HG02798 (cell line): ENCODE results near the gene NT5M.
"Not testable (repeated sequence)": the region's sequence is repeated elsewhere in the genome, so short reads cannot be mapped to it uniquely, and the experiment has no call there.

ENCODE experiments used
- ATAC-seq: cut with Tn5 transposase; IDR thresholded peaks from one replicate; pipeline ENCODE4 v1.9.1; 2021; ENCODE audit warnings: mild to moderate bottlenecking; ENCODE audit not compliant: unreplicated experiment, poor library complexity

Gene NT5M

DNA sequence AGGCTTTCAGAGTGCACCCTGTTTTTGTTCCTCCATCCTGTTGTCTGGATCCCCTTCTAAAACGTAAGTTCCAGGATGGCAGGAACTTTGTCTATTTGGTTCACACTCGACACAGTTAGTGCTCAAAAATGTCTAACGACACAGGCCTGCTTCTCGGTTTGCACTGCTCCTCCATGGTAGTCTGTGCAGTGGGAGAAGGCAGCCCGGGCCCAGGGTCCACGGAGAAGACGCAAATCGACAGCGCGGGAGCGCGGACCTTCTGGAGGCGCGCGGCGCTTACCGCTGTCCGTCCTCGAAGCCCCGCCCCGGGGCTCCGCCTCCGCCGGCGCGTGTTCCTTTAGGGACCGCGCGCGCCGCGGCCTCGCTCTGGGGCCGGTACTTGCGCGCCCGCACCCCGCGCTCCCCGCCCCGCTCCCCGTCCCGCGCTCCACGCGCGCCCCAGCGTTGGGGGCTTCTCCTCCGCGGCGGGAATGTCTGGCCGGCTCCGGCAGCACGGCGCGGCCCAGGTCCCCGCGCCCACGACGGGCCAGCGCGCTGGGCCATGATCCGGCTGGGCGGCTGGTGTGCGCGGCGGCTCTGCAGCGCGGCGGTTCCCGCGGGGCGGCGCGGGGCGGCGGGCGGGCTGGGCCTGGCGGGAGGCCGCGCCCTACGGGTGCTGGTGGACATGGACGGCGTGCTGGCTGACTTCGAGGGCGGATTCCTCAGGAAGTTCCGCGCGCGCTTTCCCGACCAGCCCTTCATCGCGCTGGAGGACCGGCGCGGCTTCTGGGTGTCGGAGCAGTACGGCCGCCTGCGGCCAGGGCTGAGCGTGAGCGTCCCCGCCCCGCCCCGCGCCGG, at the start of gene NT5M:
Gene NT5M (plus strand): TSS at position 364 of the 837 bp plus-strand sequence. CDS start 178 bp downstream, at position 542.
- peak; percentile 66 for ATAC-seq

DNA sequence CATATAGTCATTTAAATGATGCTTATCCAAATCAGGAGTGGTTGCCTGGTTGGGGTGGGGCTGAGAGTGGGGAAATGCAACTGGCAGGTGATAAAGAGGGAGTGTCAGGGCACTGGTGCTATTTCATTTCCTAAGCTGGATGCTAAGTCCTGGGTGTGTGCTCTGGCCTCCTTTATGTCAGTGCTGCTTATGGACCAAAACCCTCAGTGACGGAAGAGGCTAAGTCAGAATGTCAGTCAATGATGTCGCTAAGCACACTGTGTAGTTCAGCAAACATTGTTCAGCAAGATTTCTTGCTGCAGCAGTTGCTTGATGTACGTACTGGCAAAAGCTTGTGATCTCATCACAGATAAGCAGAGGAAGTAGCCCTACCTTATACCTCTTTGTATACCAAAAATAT, 49.8 kb upstream of the NT5M start:
- ATAC-seq, result no peak

DNA sequence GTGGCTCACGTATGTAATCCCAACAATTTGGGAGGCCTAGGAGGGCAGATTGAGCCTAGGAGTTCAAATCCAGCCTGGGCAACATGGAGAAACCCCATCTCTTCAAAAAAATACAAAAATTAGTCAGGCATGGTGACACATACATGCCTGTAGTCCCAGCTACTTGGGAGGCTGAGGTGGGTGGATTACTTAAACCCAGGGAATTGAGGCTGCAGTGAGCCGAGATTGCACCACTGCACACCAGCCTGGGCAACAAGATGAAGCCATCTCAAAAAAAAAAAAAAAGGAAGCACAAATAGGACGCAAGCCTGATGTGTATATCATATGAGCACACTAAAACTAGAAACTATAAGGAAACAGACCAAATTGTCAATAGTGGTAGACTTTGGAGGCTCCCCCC, 49.1 kb upstream of the NT5M start:
- ATAC-seq, result no peak

DNA sequence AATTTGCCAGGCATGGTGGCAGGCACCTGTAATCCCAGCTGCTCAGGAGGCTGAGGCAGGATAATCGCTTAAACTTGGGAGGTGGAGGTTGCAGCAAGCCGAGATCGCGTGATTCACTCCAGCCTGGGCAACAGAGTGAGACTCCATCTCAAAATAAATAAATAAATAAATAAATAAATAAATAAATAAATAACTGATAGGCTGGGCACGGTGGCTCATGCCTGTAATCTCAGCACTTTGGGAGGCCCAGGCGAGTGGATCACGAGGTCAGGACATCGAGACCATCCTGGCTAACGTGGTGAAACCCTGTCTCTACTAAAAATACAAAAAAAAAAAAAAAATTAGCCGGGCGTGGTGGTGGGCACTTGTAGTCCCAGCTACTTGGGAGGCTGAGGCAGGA, 47.5 kb upstream of the NT5M start:
- not testable (repeated sequence) for ATAC-seq

DNA sequence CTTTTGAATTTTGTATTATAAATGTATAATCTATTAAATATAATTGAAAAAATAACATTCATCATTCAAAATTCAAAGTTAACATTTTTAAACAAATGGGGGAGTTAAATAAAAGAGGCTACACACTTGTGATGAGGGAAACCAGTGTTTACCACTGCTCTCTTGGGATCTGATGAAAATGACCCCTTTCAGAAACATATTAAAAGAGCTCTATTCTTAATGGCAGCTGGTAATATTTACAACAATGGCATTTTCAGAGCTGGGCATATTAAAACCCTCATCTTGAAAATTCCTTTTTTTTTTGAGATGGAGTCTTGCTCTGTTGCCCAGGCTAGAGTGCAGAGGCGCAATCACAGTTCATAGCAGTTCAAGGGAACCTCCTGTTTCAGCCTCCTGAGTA, 46.9 kb upstream of the NT5M start:
- no peak for ATAC-seq

DNA sequence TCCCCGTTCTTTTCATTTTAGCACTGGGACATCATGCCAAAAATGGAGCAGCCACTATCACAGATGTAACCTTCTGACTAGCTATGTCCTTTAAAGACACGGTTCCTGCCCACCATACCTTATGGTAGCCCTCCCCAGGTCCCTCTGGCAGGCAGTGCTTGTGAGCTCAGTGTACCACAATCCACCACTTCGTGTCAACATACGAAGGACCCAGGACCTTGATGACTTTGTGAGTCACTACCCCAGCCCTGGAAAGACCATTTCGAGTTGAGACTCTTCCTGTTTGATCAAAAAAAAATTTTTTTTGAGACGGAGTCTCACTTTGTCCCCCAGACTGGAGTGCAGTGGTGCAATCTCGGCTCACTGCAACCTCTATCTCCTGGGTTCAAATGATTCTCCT, 45.2 kb upstream of the NT5M start:
- no peak for ATAC-seq

DNA sequence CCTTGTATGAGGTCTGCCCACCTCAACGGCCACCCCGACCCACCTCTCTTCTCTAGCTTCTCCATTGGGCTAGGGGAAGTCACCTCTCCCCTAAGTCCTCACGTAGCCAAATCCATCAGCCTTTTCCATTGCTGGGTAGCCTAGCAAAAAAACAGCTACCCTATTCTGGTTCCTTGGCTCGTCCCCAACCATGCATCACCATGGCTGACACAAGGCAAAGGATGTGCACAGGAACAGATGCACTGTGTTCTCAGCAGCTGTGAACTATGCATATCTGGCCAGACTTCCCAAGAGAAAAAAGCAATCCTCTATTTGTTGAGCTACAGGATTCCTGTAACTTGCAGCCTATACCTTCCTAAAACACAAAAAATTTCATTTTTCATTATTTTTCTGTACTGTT, 44.2 kb upstream of the NT5M start:
- no peak for ATAC-seq

DNA sequence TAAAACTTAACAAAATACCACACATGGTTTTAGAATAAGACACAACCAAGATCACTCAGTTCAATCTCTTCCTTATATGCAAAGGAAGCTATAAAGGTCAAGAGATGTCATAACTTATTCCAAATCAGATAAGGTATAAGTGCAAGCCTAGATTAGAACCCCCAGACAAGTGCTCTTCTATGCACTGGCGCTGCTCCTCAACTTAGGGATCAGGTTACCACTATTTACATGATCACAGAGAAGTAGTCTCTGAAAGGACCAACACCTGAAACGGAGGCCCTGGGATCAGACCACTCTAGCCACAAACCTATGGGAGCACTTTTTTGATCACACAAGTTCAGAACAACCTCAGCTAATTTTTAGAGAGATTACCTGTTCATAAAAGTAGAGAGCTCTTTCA, 38.7 kb upstream of the NT5M start:
- no peak for ATAC-seq

DNA sequence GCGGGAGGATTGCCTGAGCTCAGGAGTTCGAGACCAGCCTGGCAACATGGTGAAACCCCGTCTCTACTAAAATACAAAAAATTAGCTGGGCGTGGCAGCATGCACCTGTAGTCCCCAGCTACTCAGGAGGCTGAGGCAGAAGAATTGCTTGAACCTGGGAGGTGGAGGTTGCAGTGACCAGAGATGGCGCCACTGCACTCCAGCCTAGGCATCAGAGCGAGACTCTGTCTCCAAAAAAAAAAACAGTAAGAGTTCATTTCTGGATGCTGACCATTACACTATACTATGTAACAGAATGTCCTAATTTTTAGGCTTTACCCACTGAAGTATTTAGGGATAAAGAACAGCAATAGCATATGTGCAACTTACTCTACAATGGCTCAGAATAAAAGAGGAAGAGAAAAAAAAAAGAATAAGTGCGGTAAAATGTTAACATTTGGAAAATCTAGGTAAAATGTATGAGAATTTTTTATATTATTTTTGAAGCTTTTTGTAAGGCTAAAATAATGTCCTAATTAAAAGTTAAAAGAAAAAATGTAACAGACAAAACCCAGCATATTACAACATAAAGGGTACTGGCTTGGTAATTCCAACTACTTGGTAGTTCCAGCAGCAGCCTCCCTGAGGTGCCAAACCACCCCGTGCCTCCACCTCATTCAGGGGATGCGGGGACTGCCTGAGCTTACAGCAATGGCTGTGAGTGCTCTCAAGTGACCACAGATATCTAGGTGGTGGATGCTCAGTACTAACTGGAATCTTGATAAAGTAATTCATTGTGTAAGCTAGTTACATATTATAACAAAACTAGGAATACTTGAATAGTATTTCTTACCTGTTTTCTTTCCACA, 33.0 kb upstream of the NT5M start:
- ATAC-seq, result no peak

DNA sequence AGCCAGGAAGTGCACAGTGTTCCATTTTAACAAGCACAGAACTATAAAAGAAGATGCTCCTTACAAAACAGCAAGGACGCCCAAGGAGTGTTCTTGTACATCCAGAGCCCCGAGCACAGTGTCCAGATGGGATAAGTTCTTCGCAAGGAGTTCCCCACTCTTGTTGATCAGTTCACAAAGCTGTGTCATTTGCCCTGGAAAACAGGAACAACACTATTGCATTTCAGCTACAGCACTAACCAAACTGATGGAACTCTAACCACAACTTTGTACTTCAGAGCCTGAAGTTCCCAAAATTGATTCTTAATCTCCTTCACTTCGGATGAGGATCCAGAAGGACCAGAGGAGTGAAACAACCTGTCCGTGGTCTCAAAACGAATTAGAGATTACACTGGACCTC, 27.2 kb upstream of the NT5M start:
- ATAC-seq, result no peak

DNA sequence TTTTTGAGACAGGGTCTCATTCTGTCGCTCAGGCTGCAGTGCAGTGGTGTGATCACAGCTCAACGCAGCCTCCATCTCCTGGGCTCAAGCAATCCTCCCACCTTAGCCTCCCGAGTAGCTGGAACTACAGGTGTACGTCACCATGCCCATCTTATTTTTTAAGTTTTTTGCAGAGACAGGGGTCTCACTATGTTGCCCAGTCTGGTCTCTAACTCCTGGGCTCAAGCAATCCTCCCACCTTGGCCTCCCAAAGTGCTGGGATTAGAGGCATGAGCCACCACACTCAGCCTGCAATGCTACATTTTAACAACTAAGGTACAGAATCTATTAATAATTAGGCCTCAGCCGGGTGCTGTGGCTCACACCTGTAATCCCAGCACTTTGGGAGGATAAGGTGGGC, 25.7 kb upstream of the NT5M start:
- not testable (repeated sequence) for ATAC-seq

DNA sequence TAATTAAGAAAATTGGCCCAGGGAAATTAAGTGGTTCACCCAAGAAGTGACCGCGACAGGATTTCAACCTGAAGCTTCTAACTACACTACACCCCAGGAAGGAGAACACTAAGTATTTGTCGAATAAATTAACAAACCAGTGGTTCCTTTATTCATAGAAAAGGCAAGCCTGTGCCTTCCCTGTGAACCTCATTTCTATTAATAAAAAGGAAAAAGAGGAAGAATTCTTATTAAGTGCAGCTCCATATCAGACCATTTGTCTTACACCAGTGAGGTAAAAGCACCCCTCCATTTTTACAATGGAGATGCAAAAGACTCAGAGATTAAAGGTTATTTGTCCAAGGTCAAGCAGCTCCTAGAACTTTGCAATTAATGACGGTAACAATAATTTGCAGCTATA, 23.9 kb upstream of the NT5M start:
- no peak for ATAC-seq

DNA sequence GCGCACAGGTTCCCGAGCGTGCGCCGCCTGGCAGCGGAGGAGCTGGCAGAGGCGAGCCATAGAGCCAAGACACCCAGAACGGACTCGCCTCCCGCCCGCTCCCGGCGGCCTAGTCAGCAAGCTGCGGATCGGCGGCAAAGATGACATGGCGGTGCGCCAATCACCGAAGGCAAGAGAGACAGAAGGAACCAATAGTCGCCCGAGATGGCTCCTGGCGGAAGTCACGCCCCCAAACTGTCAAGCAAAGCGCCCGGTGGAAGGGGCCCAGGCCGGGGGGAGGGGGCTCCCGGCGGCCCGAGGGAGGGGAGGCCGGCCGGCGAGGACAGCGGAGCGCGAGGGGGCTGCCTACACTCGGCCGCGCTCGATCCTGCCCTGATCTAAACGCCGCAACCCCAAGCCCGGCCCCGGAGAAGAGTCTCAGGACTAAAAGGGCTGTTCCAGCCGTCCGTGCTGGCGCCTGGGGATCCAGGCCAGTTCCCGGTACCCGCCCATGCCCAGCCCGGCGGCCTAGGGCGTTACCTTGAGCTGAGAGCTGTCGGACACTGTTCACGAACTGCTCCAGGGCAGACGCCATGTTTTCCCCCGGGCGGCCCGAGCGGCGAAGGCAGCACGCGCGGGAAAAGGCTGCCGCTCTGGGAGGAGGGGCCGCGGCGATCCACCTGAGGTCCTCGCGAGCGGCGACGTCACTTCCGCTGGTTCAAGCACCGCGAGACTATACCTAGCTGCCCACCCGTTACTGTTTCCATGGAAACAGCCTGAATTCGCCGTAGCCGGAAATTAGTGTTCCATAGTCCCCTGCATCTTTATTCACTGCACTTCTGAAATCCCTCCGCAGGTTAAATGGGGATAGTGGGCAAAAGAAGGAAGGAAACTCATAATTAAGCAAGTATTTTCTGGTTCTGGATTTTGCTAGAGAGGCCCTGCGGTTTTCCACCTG, 22.3 kb upstream of the NT5M start, which contains the start of gene COPS3:
Gene COPS3 (minus strand): TSS at position 634 of the 937 bp plus-strand sequence. CDS start 60 bp downstream, at position 574.
- peak; percentile 91 for ATAC-seq

DNA sequence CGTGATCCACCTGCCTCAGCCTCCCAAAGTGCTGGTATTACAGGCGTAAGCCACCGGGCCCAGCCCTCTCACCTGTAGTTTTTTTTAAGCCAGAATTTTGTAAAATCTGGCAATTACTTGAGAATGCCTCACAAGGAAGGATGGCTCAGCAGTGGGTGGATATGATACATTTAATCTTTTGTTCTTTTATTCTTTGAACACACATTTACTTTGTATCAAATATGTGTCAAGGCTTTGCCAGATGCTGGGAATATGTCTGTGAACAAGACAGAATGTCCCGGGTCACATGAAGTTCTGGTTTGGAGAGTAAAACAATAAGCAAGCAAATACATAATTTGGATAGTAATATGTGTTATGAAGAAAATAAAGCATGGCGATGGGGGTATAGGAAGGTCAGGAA, 17.2 kb upstream of the NT5M start:
- no peak for ATAC-seq

DNA sequence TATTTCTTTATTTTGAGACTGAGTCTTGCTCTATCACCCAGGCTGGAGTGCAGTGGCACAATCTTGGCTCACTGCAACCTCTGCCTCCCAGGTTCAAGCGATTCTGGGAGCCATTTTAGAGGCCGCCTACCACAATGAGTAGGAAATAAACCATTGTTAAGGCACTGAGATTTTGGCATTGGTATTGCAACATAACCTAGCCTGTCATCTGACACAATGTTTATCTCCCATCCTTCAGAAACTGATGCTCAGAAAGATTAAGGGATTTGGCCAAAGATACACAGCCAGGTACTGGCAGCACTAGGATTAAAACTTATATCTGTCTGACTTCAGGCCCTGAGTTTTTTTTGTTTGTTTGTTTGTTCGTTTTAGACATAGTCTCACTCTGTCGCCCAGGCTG, 14.1 kb upstream of the NT5M start:
- no peak for ATAC-seq

DNA sequence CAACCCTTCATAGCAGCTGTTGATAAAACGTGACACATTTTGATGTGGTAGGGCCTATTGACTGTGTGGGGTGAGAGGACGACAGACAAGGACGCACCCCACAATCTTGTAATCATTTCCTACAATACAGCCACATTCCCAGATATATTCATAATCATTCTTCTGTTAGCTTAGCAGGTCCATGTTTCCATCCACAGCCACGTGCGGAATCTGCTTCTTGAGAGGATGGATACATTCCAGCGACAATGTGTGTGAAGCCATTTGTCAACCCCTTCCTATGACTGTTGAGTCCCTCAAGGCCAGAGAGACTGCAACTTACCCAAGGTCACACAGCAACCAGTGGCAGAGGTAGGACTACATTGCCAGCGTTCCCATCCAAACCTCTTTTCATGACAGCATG, 13.5 kb upstream of the NT5M start:
- no peak for ATAC-seq

DNA sequence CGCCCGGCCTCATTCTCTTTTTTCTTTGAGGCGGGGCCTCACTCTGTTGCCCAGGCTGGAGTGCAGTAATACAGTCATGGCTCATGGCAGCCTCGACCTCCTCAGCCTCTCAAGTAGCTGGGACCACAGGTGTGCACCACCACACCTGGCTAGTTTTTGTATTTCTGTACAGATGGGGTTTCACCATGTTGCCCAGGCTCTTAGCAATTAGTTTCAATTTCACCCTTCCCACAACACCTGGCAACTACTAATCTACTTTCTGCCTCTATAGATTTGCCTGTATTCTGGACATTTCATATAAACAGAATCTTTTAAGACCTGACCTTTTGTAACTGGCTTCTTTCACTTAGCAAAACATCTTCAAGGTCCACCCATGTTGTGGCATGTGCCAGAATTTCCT, 8.0 kb upstream of the NT5M start:
- peak; percentile 36 for ATAC-seq

DNA sequence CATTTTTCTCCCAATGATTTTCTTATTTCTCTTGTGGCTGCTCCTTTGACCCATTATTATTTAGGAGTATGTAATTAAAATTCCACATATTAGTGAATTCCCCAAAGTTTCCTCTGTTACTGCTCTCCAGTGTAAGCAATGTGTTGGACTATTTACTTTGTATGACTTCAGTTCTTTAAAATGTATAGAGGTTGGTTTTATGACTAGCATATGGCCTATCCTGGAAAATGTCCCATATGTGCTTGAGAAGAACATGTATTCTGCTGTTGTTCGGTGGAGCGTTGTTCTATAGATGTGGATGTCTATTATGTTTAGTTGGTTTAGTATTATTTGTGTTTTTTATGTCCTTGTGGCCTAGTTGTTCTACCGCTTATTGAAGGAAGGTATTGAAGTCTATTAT, 6.0 kb upstream of the NT5M start:
- no peak for ATAC-seq

DNA sequence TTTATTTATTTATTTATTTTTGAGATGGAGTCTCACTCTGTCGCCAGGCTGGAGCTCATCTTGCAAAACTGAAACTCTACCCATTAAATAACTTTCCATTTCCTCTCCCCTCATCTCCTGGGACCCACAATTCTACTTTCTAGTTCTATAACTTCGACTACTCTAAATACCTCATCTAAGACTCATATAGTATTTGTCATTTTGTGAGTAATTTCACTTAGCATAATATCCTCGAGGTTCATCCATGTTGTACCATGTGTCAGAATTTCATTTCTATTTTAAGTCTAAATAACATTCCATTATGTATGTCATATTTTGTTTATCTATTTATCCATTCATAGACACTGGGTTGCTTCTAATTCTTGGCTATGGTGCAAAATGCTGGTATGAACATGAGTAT, 5.1 kb upstream of the NT5M start:
- ATAC-seq, result no peak
